HG02870 (cell line): ENCODE data around the gene TLL1.

Experiments used
- ATAC-seq: cut with Tn5 transposase; IDR thresholded peaks from one replicate; pipeline ENCODE4 v1.9.1; 2021; ENCODE audit warnings: mild to moderate bottlenecking, moderate library complexity; ENCODE audit not compliant: unreplicated experiment

The TLL1 gene

GRCh38 chr4:165879641-165880040, 6.6 kb downstream of the TLL1 start:
- no peak for ATAC-seq

GRCh38 chr4:165894159-165894558, 21.1 kb downstream of the TLL1 start:
- no peak for ATAC-seq

DNA sequence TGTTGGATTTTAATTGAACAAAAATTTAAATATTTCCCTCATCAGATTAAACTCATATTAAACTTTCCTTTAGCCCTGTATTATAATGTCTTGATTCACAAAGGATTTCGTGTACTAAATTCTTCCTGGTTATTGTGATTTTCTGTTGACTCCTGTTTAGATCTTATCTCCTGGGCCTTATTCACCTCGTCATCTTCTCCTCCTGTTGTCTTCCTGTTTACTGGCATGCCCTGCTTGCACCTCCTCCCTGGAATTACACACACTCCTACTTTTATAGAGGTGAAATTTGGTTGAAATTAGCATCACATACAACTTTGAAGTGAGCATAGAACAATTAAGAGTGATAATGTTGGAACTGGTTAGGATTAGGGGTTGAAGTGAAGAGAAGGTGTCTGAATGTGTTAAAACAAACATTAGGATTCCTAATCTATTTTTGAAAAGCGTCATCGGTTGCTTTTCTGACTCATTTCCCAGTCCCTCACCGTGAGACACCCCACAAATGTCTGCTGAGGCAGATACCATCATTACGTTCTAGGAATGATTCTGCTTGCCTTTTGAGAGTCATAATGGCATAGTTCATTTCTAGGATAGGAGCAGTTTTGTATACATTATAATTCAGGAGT, 32.5 kb downstream of the TLL1 start:
- no peak for ATAC-seq

DNA sequence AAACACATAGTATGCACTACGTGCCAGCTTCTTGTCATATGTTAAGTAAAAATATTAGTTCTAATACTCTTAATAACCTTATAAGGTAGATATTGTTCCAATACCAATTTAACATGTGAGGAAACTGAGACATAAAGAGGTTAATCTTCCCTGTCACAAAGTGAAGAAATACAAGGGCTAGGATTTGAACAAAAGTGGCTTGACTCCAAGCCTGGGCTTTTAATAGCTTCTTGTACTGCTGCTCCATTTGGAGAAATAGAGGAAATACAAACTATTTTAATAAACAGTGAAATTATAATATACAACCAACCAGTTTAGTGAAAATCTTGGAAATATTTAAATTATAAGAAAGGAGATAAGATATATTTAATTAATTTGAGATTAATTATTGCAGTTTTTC, 33.2 kb downstream of the TLL1 start:
- no peak for ATAC-seq

- ATAC-seq = no peak
These were observed 36.9 kb downstream of the TLL1 start for GRCh38 chr4:165909947-165910346.

- ATAC-seq = no peak
These were observed 42.2 kb downstream of the TLL1 start for GRCh38 chr4:165915215-165915614.

GRCh38 chr4:165921546-165921945, 48.5 kb downstream of the TLL1 start:
- ATAC-seq = no peak

DNA sequence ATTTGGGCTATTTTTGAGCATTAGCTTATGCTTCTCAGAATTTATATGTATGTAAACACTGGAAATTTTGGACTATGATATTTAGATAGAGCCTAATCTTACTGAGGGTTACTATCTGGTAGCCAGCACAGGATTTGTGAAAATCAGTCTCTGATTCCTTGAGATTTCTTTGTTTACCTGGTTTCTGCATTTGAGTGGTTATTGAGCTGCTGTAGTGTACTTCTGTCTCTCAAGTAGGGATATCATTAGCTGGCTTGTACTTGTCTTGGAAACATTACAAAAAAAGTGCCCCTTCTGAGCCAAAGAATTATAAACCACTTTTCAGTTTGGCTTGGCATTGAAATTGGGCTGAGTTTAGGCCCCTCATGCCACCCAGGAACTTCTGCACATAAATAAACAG, 49.7 kb downstream of the TLL1 start:
- ATAC-seq = no peak

DNA sequence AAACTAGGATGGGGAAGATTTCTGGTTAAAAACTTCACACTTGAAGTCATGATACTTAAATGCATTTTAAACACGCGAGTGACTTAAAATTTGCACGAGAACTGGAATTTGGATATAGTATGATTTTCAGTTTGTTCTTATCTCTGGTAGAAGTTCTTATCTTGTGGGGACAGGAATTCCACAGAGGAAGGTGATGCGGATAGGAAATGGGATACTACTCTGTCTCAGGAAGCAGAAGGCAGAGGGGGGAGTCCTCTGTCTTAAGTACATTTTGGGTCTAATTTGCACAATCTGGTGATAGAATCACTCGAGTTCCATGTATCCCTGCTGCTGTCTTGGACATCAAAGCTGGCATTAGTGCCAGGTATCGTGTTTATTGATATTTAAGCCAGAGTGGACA, 53.3 kb downstream of the TLL1 start:
- ATAC-seq = no peak

- ATAC-seq = no peak
These were observed 54.3 kb downstream of the TLL1 start for GRCh38 chr4:165927366-165927765.

DNA sequence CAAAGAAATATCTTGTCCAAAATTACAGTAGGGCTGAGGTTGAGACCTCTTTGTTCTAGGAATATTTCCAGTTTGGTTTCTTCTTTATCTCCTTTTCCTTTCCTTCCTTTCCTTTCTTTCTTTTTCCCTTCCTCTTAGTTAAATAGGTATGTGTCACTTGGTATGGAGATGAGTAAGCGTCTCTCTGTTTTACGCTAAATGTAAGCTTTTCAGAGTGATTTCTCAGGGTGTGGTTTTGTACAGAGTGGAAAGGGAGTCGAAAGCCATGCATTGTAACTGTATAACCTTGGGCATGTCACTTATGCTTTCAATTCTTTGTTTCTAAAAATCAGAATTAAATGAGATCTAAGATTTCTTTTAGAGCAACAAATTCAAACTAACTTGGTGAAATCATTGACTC, 54.8 kb downstream of the TLL1 start:
- no peak for ATAC-seq

DNA sequence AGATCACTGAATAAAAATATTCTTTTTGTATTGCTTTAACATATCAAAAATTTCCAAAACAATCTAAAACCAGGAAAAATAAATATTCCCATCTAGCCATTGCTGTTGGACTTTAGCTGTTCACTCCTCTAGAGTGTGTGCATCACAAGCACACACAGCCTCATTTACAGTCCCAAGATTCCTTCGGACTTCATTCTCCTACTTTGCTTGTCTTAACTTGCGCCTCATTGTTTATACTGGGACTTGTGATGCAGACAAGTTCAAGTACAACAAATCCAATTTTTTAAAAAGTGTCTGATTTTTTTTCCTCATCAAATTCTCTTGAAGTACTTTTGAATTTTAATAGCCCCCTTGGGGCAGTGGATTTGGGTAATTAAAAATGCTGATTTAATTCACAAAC, 55.6 kb downstream of the TLL1 start:
- no peak for ATAC-seq

- ATAC-seq = no peak
These were observed 56.6 kb downstream of the TLL1 start for GRCh38 chr4:165929662-165930061.

DNA sequence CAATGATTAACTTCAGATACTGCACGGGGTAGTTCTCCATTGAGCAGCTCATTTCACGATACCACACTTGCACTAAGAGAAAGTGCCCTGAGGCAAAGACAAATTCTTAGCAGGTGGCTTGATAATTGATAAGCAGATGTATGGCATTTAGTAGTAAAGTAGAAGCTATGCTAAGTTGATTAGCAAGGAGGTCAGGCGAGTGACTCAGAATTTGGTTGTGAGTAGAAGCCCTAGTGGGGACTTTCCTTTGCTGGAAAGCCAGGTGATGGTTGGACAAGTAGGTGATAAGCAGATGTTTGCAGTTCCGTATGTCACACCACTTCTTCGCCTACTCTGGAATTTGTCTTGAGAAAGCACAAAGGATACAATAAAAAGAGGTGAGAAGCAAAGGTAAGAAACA, 58.7 kb downstream of the TLL1 start:
- ATAC-seq = no peak

DNA sequence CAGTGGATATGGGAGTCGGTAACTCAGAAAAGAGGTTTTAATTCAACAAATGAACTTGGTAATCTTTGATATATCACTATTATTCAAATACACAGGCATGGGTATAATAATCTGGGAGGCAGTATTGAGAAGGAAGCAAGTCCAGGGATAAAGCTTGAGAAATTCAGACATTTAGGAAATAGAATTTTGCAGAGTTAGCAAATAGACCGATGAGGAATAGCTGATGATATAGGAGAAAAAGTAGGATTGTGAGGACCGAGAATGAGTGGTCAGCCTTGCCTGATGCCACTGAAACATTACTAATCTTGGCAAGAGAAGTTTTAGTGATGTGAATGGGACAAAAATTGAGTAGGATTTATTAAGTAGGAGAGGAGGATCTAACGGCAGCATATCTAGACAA, 71.9 kb downstream of the TLL1 start:
- no peak for ATAC-seq

GRCh38 chr4:165945991-165946390, 73.0 kb downstream of the TLL1 start:
- no peak for ATAC-seq

- no peak for ATAC-seq
These were observed 74.0 kb downstream of the TLL1 start for GRCh38 chr4:165947019-165947418.

GRCh38 chr4:165953181-165953580, 80.1 kb downstream of the TLL1 start:
- no peak for ATAC-seq

DNA sequence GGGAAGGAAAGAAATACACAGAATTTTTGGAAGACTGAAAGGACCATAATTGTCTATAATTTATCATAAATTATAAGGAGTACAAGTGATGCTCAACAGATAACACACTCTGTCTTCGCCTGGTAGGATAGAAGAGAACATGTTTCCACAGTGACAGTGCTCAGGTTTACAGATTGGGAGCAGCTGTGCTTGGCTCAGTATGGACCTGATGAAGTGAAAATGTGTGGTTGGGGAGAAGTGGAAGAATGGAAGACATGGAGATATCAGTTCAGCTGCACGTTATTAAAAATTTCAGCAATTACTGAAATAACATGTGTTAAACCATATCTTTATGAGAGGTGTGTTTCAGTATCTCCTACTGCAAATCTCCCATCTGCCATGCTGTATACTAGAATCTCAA, 90.6 kb downstream of the TLL1 start:
- no peak for ATAC-seq

DNA sequence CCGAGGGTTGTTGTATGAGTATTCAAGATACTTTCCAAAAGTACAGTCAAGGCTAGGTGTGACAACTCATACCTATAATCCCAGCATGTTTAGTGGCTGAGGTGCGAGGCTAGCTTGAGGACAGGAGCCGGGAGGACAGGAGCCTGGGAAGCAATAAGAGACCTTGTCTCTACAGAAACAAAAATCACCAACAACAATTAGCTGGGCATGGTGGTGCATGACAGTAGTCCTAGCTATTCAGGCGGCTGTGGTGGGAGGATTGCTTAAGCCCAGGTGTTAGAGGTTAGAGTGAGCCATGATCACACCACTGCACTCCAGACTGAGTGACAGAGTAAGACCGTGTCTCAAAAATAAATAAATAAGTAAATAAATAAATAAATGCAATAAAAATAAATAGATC, 91.6 kb downstream of the TLL1 start:
- no peak for ATAC-seq

DNA sequence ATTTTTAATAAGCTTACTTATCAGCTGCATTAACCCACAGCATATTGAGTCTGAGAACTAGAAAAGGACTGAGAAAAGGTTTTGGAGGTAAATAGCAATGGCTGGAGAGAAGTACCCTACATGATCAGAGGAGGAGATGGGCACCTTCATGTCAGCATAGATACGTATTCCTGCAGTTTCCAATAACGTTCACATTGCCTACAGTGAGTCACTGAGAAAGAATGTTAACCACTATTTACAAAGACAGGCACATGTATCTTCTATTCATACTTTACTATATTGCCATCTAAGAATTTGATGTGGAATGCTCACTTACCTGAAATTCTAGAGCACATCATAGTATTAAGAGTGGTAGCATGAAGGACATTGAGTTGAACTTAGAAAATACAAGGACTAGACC, 92.5 kb downstream of the TLL1 start:
- ATAC-seq = no peak

- no peak for ATAC-seq
These were observed 93.8 kb downstream of the TLL1 start for GRCh38 chr4:165966833-165967232.

DNA sequence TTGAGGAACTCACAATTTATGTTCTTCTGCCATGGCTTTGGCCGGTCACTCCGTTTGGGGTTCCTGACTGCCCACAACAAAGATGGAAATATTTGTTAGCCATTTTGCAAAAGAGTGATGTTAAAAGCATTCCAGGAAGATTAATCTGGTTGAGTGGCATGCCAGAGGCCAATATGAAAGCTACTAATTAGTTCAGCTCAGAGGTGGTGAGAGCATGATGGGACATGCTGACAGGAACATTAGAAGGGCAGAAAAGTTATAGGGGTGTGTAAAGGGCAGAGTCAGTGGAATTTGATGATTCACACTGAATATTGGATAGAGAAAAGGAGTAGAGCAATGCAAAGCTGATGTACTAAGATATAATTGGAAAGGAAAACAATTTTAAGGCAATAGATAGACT, 94.4 kb downstream of the TLL1 start:
- ATAC-seq = no peak
